Stimulated activated CD8-positive, alpha-beta memory T cell treated with anti-CD3 and anti-CD28 coated beads, Interleukin-4, amount 100 ng/mL, for 48 hours (primary cell): ENCODE data around the gene DHDH.
A peak's percentile ranks its signal among the peaks of the same experiment; 100 is the strongest.

Source experiments
- DNase-seq: peaks from one replicate; pipeline ENCODE4 v3.0.0-alpha.2; 2020

Gene DHDH

GRCh38 chr19:48967346-48968178 lies 34.1 kb downstream of the DHDH start:
- no peak for DNase-seq

GRCh38 chr19:48968179-48968661 lies 34.7 kb downstream of the DHDH start:
- no peak for DNase-seq

GRCh38 chr19:48968813-48969218 lies 35.3 kb downstream of the DHDH start:
- no peak for DNase-seq

GRCh38 chr19:48969276-48970138 lies 36.0 kb downstream of the DHDH start:
- DNase-seq, result no peak

- DNase-seq, result no peak
Observed at GRCh38 chr19:48970139-48970766, 36.8 kb downstream of the DHDH start.

GRCh38 chr19:48970923-48971395 lies 37.5 kb downstream of the DHDH start:
- DNase-seq, result peak; percentile 95

GRCh38 chr19:48975947-48976847 lies 42.7 kb downstream of the DHDH start:
- no peak for DNase-seq

GRCh38 chr19:48977061-48977460 lies 43.6 kb downstream of the DHDH start:
- DNase-seq, result no peak

GRCh38 chr19:48982280-48982679 lies 48.8 kb downstream of the DHDH start:
- DNase-seq, result no peak

GRCh38 chr19:48985711-48986110 lies 52.2 kb downstream of the DHDH start:
- DNase-seq, result no peak

- no peak for DNase-seq
Observed at GRCh38 chr19:48986211-48986610, 52.7 kb downstream of the DHDH start.

GRCh38 chr19:48987323-48987722 lies 53.8 kb downstream of the DHDH start:
- no peak for DNase-seq

GRCh38 chr19:48988286-48988685 lies 54.8 kb downstream of the DHDH start:
- no peak for DNase-seq

- DNase-seq, result no peak
Observed at GRCh38 chr19:48988860-48989259, 55.4 kb downstream of the DHDH start.

GRCh38 chr19:48989701-48990291 lies 56.3 kb downstream of the DHDH start:
- DNase-seq, result no peak

GRCh38 chr19:48990400-48990799 lies 56.9 kb downstream of the DHDH start:
- no peak for DNase-seq

- DNase-seq, result no peak
Observed at GRCh38 chr19:48991011-48991609, 57.6 kb downstream of the DHDH start.

GRCh38 chr19:48991873-48992580 lies 58.5 kb downstream of the DHDH start:
- DNase-seq, result no peak

GRCh38 chr19:48992581-48993174 lies 59.2 kb downstream of the DHDH start:
- peak; percentile 43 for DNase-seq
